GM23338 (cell line): ENCODE data around the gene ADCY4. TPM values are rescaled to one million over a fixed set of nuclear protein-coding genes. Genes with fewer than 3 reads are reported as not detected.

Source experiments
- ATAC-seq: fragments of 200-7000 bp; cut with Tn5 transposase; 3 replicates; pipeline ENCODE4 v1.9.1; 2020
- DNase-seq: peaks from one replicate; pipeline ENCODE4 v3.0.0-alpha.2; 2015; ENCODE audit warnings: low spot score
- H2AFZ ChIP-seq: fragments of 200-600 bp; sonication (generic); 2 replicates; pipeline ENCODE4 v1.8.0; 2016; ENCODE audit warnings: antibody characterized with exemption, mild to moderate bottlenecking, moderate library complexity
- H3F3A ChIP-seq: fragments of 200-600 bp; sonication (generic); replicated peaks from 2 replicates; pipeline ENCODE4 v1.8.0; 2017; ENCODE audit warnings: antibody characterized with exemption, mixed run types, low read depth
- H3K27ac ChIP-seq: fragments of 200-600 bp; sonication (generic); 2 replicates; pipeline ENCODE4 v1.6.1; 2016; ENCODE audit warnings: low read depth
- H3K27me3 ChIP-seq: fragments of 200-600 bp; sonication (generic); 2 replicates; pipeline ENCODE4 v1.8.0; 2016; ENCODE audit warnings: mild to moderate bottlenecking, mixed run types, moderate library complexity; ENCODE audit not compliant: insufficient read depth
- H3K36me3 ChIP-seq: fragments of 200-600 bp; sonication (generic); 2 replicates; pipeline ENCODE4 v1.8.0; 2016; ENCODE audit warnings: mild to moderate bottlenecking; ENCODE audit not compliant: insufficient read depth
- H3K4me1 ChIP-seq: fragments of 200-600 bp; sonication (generic); 2 replicates; pipeline ENCODE4 v1.8.0; 2016; ENCODE audit warnings: mild to moderate bottlenecking, moderate library complexity; ENCODE audit not compliant: insufficient read depth
- H3K4me2 ChIP-seq: fragments of 200-600 bp; sonication (generic); 2 replicates; pipeline ENCODE4 v1.7.1; 2017; ENCODE audit warnings: mixed run types
- H3K4me3 ChIP-seq: fragments of 200-600 bp; sonication (generic); 2 replicates; pipeline ENCODE4 v1.6.1; 2016; ENCODE audit warnings: mixed run types
- H3K79me2 ChIP-seq: fragments of 200-600 bp; sonication (generic); replicated peaks from 2 replicates; pipeline ENCODE4 v1.8.0; 2017; ENCODE audit warnings: mild to moderate bottlenecking; ENCODE audit not compliant: insufficient read depth
- H3K9me2 ChIP-seq: fragments of 200-600 bp; sonication (generic); 2 replicates; pipeline ENCODE4 v1.8.0; 2017; ENCODE audit not compliant: insufficient read depth
- H4K20me1 ChIP-seq: fragments of 200-600 bp; sonication (generic); replicated peaks from 2 replicates; pipeline ENCODE4 v1.8.0; 2017; ENCODE audit warnings: mild to moderate bottlenecking; ENCODE audit not compliant: insufficient read depth
- H3K27ac Mint-ChIP-seq: 2 replicates; pipeline ENCODE4 v1.8.0; 2020; ENCODE audit warnings: inconsistent platforms, mild to moderate bottlenecking, moderate library complexity, mixed read lengths
- H3K27me3 Mint-ChIP-seq: 3 replicates; pipeline ENCODE4 v1.8.0; 2022; ENCODE audit warnings: low read depth, mild to moderate bottlenecking, moderate library complexity, mixed read lengths, inconsistent platforms; ENCODE audit not compliant: insufficient read depth, poor library complexity
- H3K36me3 Mint-ChIP-seq: 3 replicates; pipeline ENCODE4 v1.8.0; 2021; ENCODE audit warnings: low read depth, mild to moderate bottlenecking, inconsistent platforms, moderate library complexity, mixed read lengths
- H3K4me1 Mint-ChIP-seq: 3 replicates; pipeline ENCODE4 v1.8.0; 2020; ENCODE audit warnings: mild to moderate bottlenecking, inconsistent platforms, mixed read lengths
- H3K4me3 Mint-ChIP-seq: 3 replicates; pipeline ENCODE4 v1.8.0; 2021; ENCODE audit warnings: moderate library complexity, mild to moderate bottlenecking, inconsistent platforms, mixed read lengths
- H3K9me3 Mint-ChIP-seq: 3 replicates; pipeline ENCODE4 v1.8.0; 2020; ENCODE audit warnings: moderate library complexity, mild to moderate bottlenecking, inconsistent platforms, mixed read lengths
- CREB1 ChIP-seq: fragments of 250-450 bp; sonication (Bioruptor Pico); IDR thresholded peaks from 2 replicates; pipeline ENCODE4 v1.5.0; 2020; ENCODE audit warnings: low read depth, mild to moderate bottlenecking, moderate library complexity
- ETS1 ChIP-seq: IDR thresholded peaks from 2 replicates; pipeline ENCODE4 v1.6.1; 2016; ENCODE audit warnings: antibody characterized with exemption
- EZH2 ChIP-seq: fragments of 200-600 bp; sonication (generic); IDR thresholded peaks from one replicate; pipeline ENCODE4 v1.8.0; 2017; ENCODE audit warnings: antibody characterized with exemption, mild to moderate bottlenecking, low read depth; ENCODE audit not compliant: unreplicated experiment
- JUNB ChIP-seq: IDR thresholded peaks from one replicate; pipeline ENCODE4 v1.6.1; 2016; ENCODE audit warnings: antibody characterized with exemption; ENCODE audit not compliant: unreplicated experiment
- POLR2AphosphoS5 ChIP-seq: IDR thresholded peaks from 2 replicates; pipeline ENCODE4 v1.6.1; 2016; ENCODE audit warnings: antibody characterized with exemption, low read depth
- STAT1 ChIP-seq: IDR thresholded peaks from one replicate; pipeline ENCODE4 v1.6.1; 2016; ENCODE audit warnings: antibody characterized with exemption; ENCODE audit not compliant: unreplicated experiment
- ZNF331 ChIP-seq: fragments of 250-450 bp; sonication (Bioruptor Pico); IDR thresholded peaks from 2 replicates; pipeline ENCODE4 v1.5.0; 2020; ENCODE audit warnings: low read depth, mild to moderate bottlenecking, moderate library complexity
- ZNF462 ChIP-seq: fragments of 250-450 bp; sonication (Bioruptor Pico); IDR thresholded peaks from 2 replicates; pipeline ENCODE4 v1.5.0; 2020; ENCODE audit warnings: mild to moderate bottlenecking, moderate library complexity
- polyA plus RNA-seq: library from polyadenylated mRNA; unstranded; fragments of >200 nt; fragmentation: Nextera tagmentation; extraction: Ambion mirVana; gene quantifications from 2 replicates; pipeline ENCODE4 v1.2.1, GENCODE V29; 2016
- total RNA-seq: library from RNA; depleted of rRNA; stranded (reverse); fragments of >200 nt; shearing (Covaris generic); gene quantifications from 2 replicates; pipeline ENCODE4 v1.2.3, GENCODE V29; 2014

The ADCY4 gene
- total and polyA plus RNA-seq, 2 experiments from 2014 or later = 0.10 to 0.40 TPM

GRCh38 chr14:24289649-24290280, 45.1 kb downstream of the ADCY4 start:
- no peaks in the 10 kb centered on the region for H3F3A ChIP-seq
- no peak overlapping the region for H3K4me3 ChIP-seq
- H3K36me3 ChIP-seq = no peaks in the 10 kb centered on the region
- Mint-ChIP-seq H3K27ac (no peak overlapping the region), H3K4me1 (no peaks in the 10 kb centered on the region), H3K27me3 (peaks cover 9% of the 10 kb centered on the region), H3K4me3 (no peak overlapping the region), H3K36me3 (no peaks in the 10 kb centered on the region; the same call in 1 of the 3 replicates), H3K9me3 (no peaks in the 10 kb centered on the region)
- DNase-seq = no peak
- no peak overlapping the region for H2AFZ ChIP-seq
- no peak overlapping the region for H3K27ac ChIP-seq
- TF ChIP-seq ETS1 = no peak
- no peak for TF ChIP-seq ZNF462
- TF ChIP-seq CREB1 (CRISPR knock-in tag) = no peak
- no peak for TF ChIP-seq JUNB
- no peak for TF ChIP-seq POLR2AphosphoS5
- TF ChIP-seq STAT1 = no peak
- no peak for TF ChIP-seq ZNF331 (CRISPR knock-in tag)
- TF ChIP-seq EZH2 = no peak
- H4K20me1 ChIP-seq = no peaks in the 10 kb centered on the region; the same call in 1 of the 2 replicates
- no peaks in the 10 kb centered on the region for H3K79me2 ChIP-seq
- no peak for ATAC-seq
- no peaks in the 10 kb centered on the region for H3K4me1 ChIP-seq
- no peaks in the 10 kb centered on the region for H3K27me3 ChIP-seq
- no peaks in the 10 kb centered on the region for H3K9me2 ChIP-seq
- H3K4me2 ChIP-seq = no peak overlapping the region
